ENCODE results near the gene SIRPG. TPM values are rescaled to one million over a fixed set of nuclear protein-coding genes. Genes with fewer than 3 reads are reported as not detected.

The SIRPG gene
- total RNA-seq, 4 donors from 2014 or later: not detected

DNA sequence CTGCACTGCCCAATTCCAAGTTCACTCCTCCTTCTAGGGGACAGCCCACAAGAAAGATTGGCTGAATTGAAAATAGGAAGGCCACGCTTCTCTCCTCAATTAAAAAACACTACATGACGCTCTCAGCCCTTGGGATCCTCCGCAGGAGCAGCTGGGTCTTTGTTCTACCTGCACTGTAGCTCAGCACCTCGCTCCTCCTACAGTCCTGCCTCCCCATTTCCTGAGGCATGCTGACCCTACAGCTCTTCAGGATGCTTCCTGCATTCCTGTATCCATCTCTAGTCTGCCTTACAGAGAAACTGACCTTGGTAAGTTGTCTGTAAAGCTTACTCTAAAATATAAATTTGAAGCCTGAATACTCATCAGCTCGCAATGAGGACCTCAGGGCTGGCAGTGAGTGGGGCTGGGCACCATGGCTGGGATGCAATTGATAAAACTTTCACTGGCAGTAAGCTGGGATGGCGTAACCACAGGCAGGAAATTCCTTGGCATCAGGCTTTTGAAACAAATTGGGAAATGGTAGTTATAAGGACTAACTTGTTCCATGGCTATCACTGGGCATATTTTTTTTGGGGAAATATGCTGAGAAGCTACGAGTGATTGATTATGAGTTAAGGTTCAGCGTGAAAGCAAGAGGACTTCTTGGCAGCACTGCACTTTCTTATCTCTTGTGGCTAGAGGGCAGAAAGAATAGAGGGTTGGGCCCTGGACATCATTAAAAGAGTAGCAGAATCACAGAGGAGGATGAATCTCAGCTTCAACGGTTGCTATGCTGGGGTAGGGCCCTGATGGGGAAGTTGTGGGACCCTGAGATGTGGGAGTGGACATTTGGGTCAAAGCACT, 26.0 kb downstream of the SIRPG start:
- no peaks in the 10 kb centered on the region for H3K36me3 ChIP-seq
- H3K27me3 ChIP-seq: no peaks in the 10 kb centered on the region
- no peak overlapping the region for H3K4me3 ChIP-seq (replicated peaks in 1 of 3)
- no peak for DNase-seq
- 67 to 68% methylated on average over 9 of the region's 9 CpGs for WGBS, 2 donors
- no peaks in the 10 kb centered on the region for H3K4me1 ChIP-seq
- H3K27ac ChIP-seq: no peak overlapping the region
- TF ChIP-seq POLR2A (IDR thresholded peaks at IDR 0.05): no peak
- TF ChIP-seq, protein P1, sequence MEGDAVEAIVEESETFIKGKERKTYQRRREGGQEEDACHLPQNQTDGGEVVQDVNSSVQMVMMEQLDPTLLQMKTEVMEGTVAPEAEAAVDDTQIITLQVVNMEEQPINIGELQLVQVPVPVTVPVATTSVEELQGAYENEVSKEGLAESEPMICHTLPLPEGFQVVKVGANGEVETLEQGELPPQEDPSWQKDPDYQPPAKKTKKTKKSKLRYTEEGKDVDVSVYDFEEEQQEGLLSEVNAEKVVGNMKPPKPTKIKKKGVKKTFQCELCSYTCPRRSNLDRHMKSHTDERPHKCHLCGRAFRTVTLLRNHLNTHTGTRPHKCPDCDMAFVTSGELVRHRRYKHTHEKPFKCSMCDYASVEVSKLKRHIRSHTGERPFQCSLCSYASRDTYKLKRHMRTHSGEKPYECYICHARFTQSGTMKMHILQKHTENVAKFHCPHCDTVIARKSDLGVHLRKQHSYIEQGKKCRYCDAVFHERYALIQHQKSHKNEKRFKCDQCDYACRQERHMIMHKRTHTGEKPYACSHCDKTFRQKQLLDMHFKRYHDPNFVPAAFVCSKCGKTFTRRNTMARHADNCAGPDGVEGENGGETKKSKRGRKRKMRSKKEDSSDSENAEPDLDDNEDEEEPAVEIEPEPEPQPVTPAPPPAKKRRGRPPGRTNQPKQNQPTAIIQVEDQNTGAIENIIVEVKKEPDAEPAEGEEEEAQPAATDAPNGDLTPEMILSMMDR (IDR thresholded peaks at IDR 0.05): no peak
- no peaks in the 10 kb centered on the region for H3K9me3 ChIP-seq
- intact Hi-C loops (cut with DNase I): no loop called here

DNA sequence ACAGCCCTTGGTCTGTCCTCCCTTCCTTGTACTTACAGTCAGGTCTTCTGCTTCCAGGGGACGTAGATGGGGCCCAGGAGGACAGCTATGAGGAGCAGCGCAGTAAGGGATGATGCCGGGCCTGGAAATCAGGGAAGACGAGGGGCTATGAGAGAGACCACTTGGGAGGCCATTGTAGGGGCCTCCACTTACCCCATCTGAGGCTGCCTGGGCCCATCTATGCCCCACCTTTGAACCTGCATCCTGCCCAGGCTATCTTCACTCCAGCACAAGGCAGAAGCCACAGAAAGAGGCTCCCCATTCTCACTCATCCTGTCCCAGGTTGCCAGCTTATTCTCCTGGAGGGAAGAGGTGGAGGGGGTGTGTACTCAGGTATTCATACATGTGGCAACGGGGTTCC, 27.4 kb downstream of the SIRPG start:
- DNase-seq: no peak
- Histone ChIP-seq H3K27me3 (no peaks in the 10 kb centered on the region), H3K9me3 (no peaks in the 10 kb centered on the region), H3K4me3 (replicated peaks in 1 of 3) (no peak overlapping the region), H3K4me1 (no peaks in the 10 kb centered on the region), H3K27ac (no peak overlapping the region), H3K36me3 (no peaks in the 10 kb centered on the region)
- TF ChIP-seq, protein P1 (IDR thresholded peaks at IDR 0.05): no peak
- no peak for TF ChIP-seq POLR2A (IDR thresholded peaks at IDR 0.05)
- intact Hi-C loops (cut with DNase I): no loop called here
- WGBS, 2 donors: 95 to 100% methylated on average over 5 of the region's 5 CpGs

DNA sequence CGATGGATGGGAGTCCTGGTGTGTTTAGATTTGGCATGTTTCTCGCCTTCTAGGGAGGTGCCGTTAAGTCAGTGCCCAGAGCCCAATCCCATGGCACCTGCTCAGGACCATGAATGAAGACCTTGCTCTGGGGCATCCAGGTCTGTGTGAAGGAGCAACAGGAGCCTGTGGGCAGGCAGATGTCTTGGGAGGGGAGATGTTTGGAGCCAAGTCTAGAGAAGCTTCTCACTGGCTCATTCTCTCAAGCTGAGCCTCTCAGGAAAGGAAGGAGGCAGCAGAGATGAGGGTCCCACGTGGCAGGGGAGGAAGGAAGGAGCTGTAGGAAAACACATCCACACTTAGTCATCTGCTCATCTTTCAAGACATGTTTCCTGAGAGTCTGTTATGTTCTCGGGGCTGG, 28.3 kb downstream of the SIRPG start:
- Histone ChIP-seq H3K4me3 (replicated peaks in 1 of 3) (no peak overlapping the region), H3K4me1 (no peaks in the 10 kb centered on the region), H3K27me3 (no peaks in the 10 kb centered on the region), H3K36me3 (no peaks in the 10 kb centered on the region), H3K9me3 (no peaks in the 10 kb centered on the region), H3K27ac (no peak overlapping the region)
- no peak for TF ChIP-seq POLR2A (IDR thresholded peaks at IDR 0.05)
- TF ChIP-seq, protein P1 (IDR thresholded peaks at IDR 0.05): no peak
- DNase-seq: no peak
- 58 to 78% methylated on average over 5 of the region's 5 CpGs for WGBS, 2 donors
- intact Hi-C loops (cut with DNase I): no loop called here

DNA sequence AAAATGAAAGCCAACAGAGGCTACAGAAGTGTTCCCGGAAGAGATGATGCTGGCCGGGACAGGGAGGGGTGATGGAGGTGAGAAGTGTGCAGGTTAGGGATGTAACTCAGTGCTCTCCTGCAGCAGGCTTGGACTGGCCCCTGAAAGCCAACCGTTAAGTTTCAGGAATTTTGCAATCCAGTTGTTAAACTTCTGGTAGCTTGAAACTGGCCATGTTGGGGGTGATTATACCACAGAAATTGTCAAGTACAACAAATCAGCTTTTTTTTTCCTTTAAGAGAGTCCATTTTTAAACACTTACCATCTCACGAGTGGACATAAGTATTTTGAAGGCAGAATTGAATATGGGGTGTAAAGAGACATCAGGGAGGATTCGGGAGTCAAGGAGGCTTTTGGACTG, 29.0 kb downstream of the SIRPG start:
- 60 to 71% methylated on average over 5 of the region's 5 CpGs for WGBS, 2 donors
- DNase-seq: no peak
- intact Hi-C loops (cut with DNase I): no loop called here
- Histone ChIP-seq H3K36me3 (no peaks in the 10 kb centered on the region), H3K4me3 (replicated peaks in 1 of 3) (no peak overlapping the region), H3K27me3 (no peaks in the 10 kb centered on the region), H3K27ac (no peak overlapping the region), H3K9me3 (no peaks in the 10 kb centered on the region), H3K4me1 (no peaks in the 10 kb centered on the region)
- no peak for TF ChIP-seq POLR2A (IDR thresholded peaks at IDR 0.05)
- TF ChIP-seq, protein P1 (IDR thresholded peaks at IDR 0.05): no peak

DNA sequence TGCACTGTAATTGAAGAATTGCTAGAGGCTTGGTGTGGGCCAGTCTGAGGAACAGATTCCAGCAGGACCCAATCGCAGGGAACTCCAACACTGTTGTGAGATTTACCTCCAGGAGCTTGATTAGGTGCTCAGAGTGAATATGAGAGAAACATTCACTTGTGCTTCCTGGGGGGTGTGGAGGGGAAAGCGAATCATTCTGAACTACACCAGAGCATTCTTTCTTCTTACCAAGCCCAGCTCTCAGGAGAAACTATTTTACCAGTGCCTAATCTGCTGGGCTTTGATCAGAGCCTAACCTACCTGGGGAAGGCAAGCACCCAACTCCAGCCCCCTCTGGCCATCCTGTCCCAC, 30.4 kb downstream of the SIRPG start:
- Histone ChIP-seq H3K36me3 (no peaks in the 10 kb centered on the region), H3K4me3 (replicated peaks in 1 of 3) (no peak overlapping the region), H3K9me3 (no peaks in the 10 kb centered on the region), H3K27me3 (no peaks in the 10 kb centered on the region), H3K4me1 (no peaks in the 10 kb centered on the region), H3K27ac (no peak overlapping the region)
- 72 to 95% methylated on average over 2 of the region's 2 CpGs for WGBS, 2 donors
- intact Hi-C loops (cut with DNase I): no loop called here
- no peak for DNase-seq
- no peak for TF ChIP-seq POLR2A (IDR thresholded peaks at IDR 0.05)
- TF ChIP-seq, protein P1 (IDR thresholded peaks at IDR 0.05): no peak

Measured in thyroid gland (tissue), 4 donors.